Lower leg skin (tissue), 4 donors: ENCODE results near the gene EBI3. TPM values are rescaled to one million over a fixed set of nuclear protein-coding genes. Genes with fewer than 3 reads are reported as not detected.
"Not testable (repeated sequence)": the region's sequence is repeated elsewhere in the genome, so short reads cannot be mapped to it uniquely, and the experiment has no call there.

Experiments used
- DNase-seq, 2 donors: peaks; one replicate each; pipeline ENCODE4 v3.0.0-alpha.2; 2019; ENCODE audit warnings: low spot score in 2 of 2
- H3K4me3 ChIP-seq: fragments of 200-600 bp; sonication (generic); 2 replicates; pipeline ENCODE4 v1.5.1; 2017; ENCODE audit warnings: mild to moderate bottlenecking, low read depth; ENCODE audit not compliant: poor library complexity, severe bottlenecking
- CTCF ChIP-seq, 3 donors: fragments of 450-650 bp; IDR thresholded peaks; one replicate each; pipeline ENCODE4 v1.5.1; 2016; ENCODE audit warnings: antibody characterized with exemption in 3 of 3, mild to moderate bottlenecking in 3 of 3, moderate library complexity in 2 of 3
- POLR2A ChIP-seq, 2 donors: fragments of 450-650 bp; IDR thresholded peaks; one replicate each; pipeline ENCODE4 v1.6.1; 2016 to 2017; ENCODE audit warnings: antibody characterized with exemption in 2 of 2, mild to moderate bottlenecking in 1 of 2, moderate library complexity in 1 of 2
- WGBS, 2 donors: methylation state at CpG; one replicate each; pipeline ENCODE4 v1.1.5; 2018; 5-methylcytosine and 5-hydroxymethylcytosine counted together
- intact Hi-C: fragments of 100-400 bp; cut with DNase I; formaldehyde crosslinking; loops from one replicate; pipeline ENCODE4 v1.15.0; 2023; ENCODE audit warnings: low total_unique reads
- total RNA-seq, 4 donors: library from RNA; depleted of rRNA; stranded (reverse); fragments of >200 nt; gene quantifications; one replicate each; pipeline ENCODE4 v1.1.0, GENCODE V29; 2016

The EBI3 gene
- total RNA-seq, 4 donors from 2014 or later = 2.2 TPM; not detected in 3

GRCh38 chr19:4279530-4280422, 50.5 kb downstream of the EBI3 start:
- DNase-seq = no peak
- no peak overlapping the region for H3K4me3 ChIP-seq
- intact Hi-C loops = loop anchor here (10.0 kb wide), 1 partner anchor 245 kb away; no protein-coding TSS in a partner anchor
- no peak for TF ChIP-seq CTCF (IDR thresholded peaks at IDR 0.05)
- no peak for TF ChIP-seq POLR2A (IDR thresholded peaks at IDR 0.05)
- 3 to 4% methylated on average over 35 to 52 of the region's 71 CpGs for WGBS, 2 donors

- DNase-seq = no peak
- TF ChIP-seq POLR2A (IDR thresholded peaks at IDR 0.05) (no peak), CTCF (IDR thresholded peaks at IDR 0.05) (no peak)
- 38 to 45% methylated on average over 20 of the region's 20 CpGs for WGBS, 2 donors
- intact Hi-C loops = no loop called here
- H3K4me3 ChIP-seq = no peak overlapping the region
Observed at GRCh38 chr19:4284176-4284958, 55.0 kb downstream of the EBI3 start.

GRCh38 chr19:4284974-4285373, 55.7 kb downstream of the EBI3 start:
- TF ChIP-seq CTCF (IDR thresholded peaks at IDR 0.05) = no peak
- TF ChIP-seq POLR2A (IDR thresholded peaks at IDR 0.05) = no peak
- H3K4me3 ChIP-seq = no peak overlapping the region
- no peak for DNase-seq
- WGBS, 2 donors = 45 to 62% methylated on average over 6 of the region's 6 CpGs
- intact Hi-C loops = no loop called here

- DNase-seq, H3K4me3 ChIP-seq, intact Hi-C loops: not testable (repeated sequence)
- WGBS, 2 donors = 83% methylated on average over 4 of the region's 4 CpGs
Observed at GRCh38 chr19:4286141-4286540, 56.8 kb downstream of the EBI3 start.

Other genes with a start within 250 kb of the EBI3 start
- 1,000 to 10,000 TPM; 2,068 to 2,517 (median 2,443) TPM for gene EEF2, start 244.1 kb upstream of the EBI3 start, total RNA-seq
- gene PIAS4, start 221.8 kb upstream of the EBI3 start, total RNA-seq = 10 to 100 TPM; 20.8 to 35.1 (median 26.9) TPM
- 100 to 1,000 TPM; 138 to 162 (median 152) TPM for gene ZBTB7A, start 162.6 kb upstream of the EBI3 start, total RNA-seq
- gene MAP2K2, start 105.4 kb upstream of the EBI3 start, total RNA-seq = 100 to 1,000 TPM in 3 of 4 donors, 10 to 100 TPM in 1; 89.0 to 111 (median 106) TPM
- not detected for gene CREB3L3, start 75.9 kb upstream of the EBI3 start, total RNA-seq
- 10 to 100 TPM; 18.7 to 39.8 (median 32.9) TPM for gene SIRT6, start 47.0 kb upstream of the EBI3 start, total RNA-seq
- gene ANKRD24, start 46.8 kb upstream of the EBI3 start, total RNA-seq = 1 to 10 TPM in 2 of 4 donors, under 1 TPM in 1, not detected in 1; 0.22 to 3.2 (median 1.5) TPM
- gene YJU2, start 17.6 kb downstream of the EBI3 start, total RNA-seq = 10 to 100 TPM; 23.4 to 33.6 (median 28.3) TPM
- gene SHD, start 49.7 kb downstream of the EBI3 start, total RNA-seq = not detected
- gene TMIGD2, start 72.9 kb downstream of the EBI3 start, total RNA-seq = not detected
- gene FSD1, start 75.1 kb downstream of the EBI3 start, total RNA-seq = under 1 TPM in 2 of 4 donors, not detected in 2; 0.16 to 0.64 TPM
- gene STAP2, start 109.3 kb downstream of the EBI3 start, total RNA-seq = 100 to 1,000 TPM in 2 of 4 donors, 10 to 100 TPM in 2; 78.5 to 159 (median 122) TPM
- gene MPND, start 114.0 kb downstream of the EBI3 start, total RNA-seq = 10 to 100 TPM in 1 of 4 donors, 1 to 10 TPM in 3; 4.4 to 10.6 (median 7.8) TPM
- 100 to 1,000 TPM; 109 to 117 (median 112) TPM for gene SH3GL1, start 171.0 kb downstream of the EBI3 start, total RNA-seq
- 10 to 100 TPM in 3 of 4 donors, 1 to 10 TPM in 1; 9.0 to 25.9 (median 12.6) TPM for gene CHAF1A, start 173.1 kb downstream of the EBI3 start, total RNA-seq
- 100 to 1,000 TPM in 2 of 4 donors, 10 to 100 TPM in 2; 77.0 to 161 (median 111) TPM for gene UBXN6, start 228.3 kb downstream of the EBI3 start, total RNA-seq
- 10 to 100 TPM; 20.9 to 36.4 (median 30.1) TPM for gene HDGFL2, start 242.8 kb downstream of the EBI3 start, total RNA-seq